ENCODE measurements around the gene EGF.
"Not testable (repeated sequence)": the region's sequence is repeated elsewhere in the genome, so short reads cannot be mapped to it uniquely, and the experiment has no call there.

Gene EGF

GRCh38 chr4:109873791-109874514, 38.7 kb upstream of the EGF start:
- DNase-seq: no peak
- TF ChIP-seq CTCF (IDR thresholded peaks at IDR 0.05; ENCODE audit: low read depth, low read length, missing control alignments): no peak

GRCh38 chr4:109875106-109875505, 37.6 kb upstream of the EGF start:
- DNase-seq: no peak
- Histone ChIP-seq H3K36me3 (replicated peaks) (no peaks in the 10 kb centered on the region), H3K4me3 (ENCODE audit: low read depth, low read length) (no peak overlapping the region), H3K27me3 (replicated peaks) (no peaks in the 10 kb centered on the region), H3K27ac (no peak overlapping the region)
- in situ Hi-C loops (cut with HindIII; ENCODE audit: low pct_ligation_motif_present, low sequenced_read_pairs): no loop called here
- TF ChIP-seq CTCF (IDR thresholded peaks at IDR 0.05; ENCODE audit: low read depth, low read length, missing control alignments): no peak

More at GRCh38 chr4:109873791-109874514, 38.7 kb upstream of the EGF start:
- H3K4me3 ChIP-seq (ENCODE audit: low read depth, low read length): no peak overlapping the region
- H3K27me3 ChIP-seq (replicated peaks): no peaks in the 10 kb centered on the region
- H3K36me3 ChIP-seq (replicated peaks): no peaks in the 10 kb centered on the region
- H3K27ac ChIP-seq: no peak overlapping the region
- in situ Hi-C loops (cut with HindIII; ENCODE audit: low pct_ligation_motif_present, low sequenced_read_pairs): no loop called here

- DNase-seq; H3K36me3 ChIP-seq (replicated peaks); in situ Hi-C loops (cut with HindIII; ENCODE audit: low pct_ligation_motif_present, low sequenced_read_pairs); H3K4me3 ChIP-seq (ENCODE audit: low read depth, low read length); H3K27ac ChIP-seq; H3K27me3 ChIP-seq (replicated peaks): not testable (repeated sequence)
Measured at GRCh38 chr4:109875553-109875952, 37.1 kb upstream of the EGF start.

- in situ Hi-C loops (cut with HindIII; ENCODE audit: low pct_ligation_motif_present, low sequenced_read_pairs): no loop called here
Measured at GRCh38 chr4:109876634-109877265, 35.9 kb upstream of the EGF start.

GRCh38 chr4:109877400-109877799, 35.3 kb upstream of the EGF start:
- no peak for DNase-seq
- Histone ChIP-seq H3K27ac (no peak overlapping the region), H3K27me3 (replicated peaks) (no peaks in the 10 kb centered on the region), H3K4me3 (ENCODE audit: low read depth, low read length) (no peak overlapping the region), H3K36me3 (replicated peaks) (no peaks in the 10 kb centered on the region)
- in situ Hi-C loops (cut with HindIII; ENCODE audit: low pct_ligation_motif_present, low sequenced_read_pairs): no loop called here
- TF ChIP-seq CTCF (IDR thresholded peaks at IDR 0.05; ENCODE audit: low read depth, low read length, missing control alignments): no peak

More at GRCh38 chr4:109876634-109877265, 35.9 kb upstream of the EGF start:
- TF ChIP-seq CTCF (IDR thresholded peaks at IDR 0.05; ENCODE audit: low read depth, low read length, missing control alignments): no peak
- Histone ChIP-seq H3K4me3 (ENCODE audit: low read depth, low read length) (no peak overlapping the region), H3K36me3 (replicated peaks) (no peaks in the 10 kb centered on the region), H3K27ac (no peak overlapping the region), H3K27me3 (replicated peaks) (no peaks in the 10 kb centered on the region)
- DNase-seq: no peak

- no peak overlapping the region for H3K4me3 ChIP-seq (ENCODE audit: low read depth, low read length)
- H3K27ac ChIP-seq: no peak overlapping the region
- H3K36me3 ChIP-seq (replicated peaks): no peaks in the 10 kb centered on the region
- no peak for DNase-seq
- TF ChIP-seq CTCF (IDR thresholded peaks at IDR 0.05; ENCODE audit: low read depth, low read length, missing control alignments): no peak
- in situ Hi-C loops (cut with HindIII; ENCODE audit: low pct_ligation_motif_present, low sequenced_read_pairs): no loop called here
- no peaks in the 10 kb centered on the region for H3K27me3 ChIP-seq (replicated peaks)
Measured at GRCh38 chr4:109878355-109878754, 34.3 kb upstream of the EGF start.

Measured in brain microvascular endothelial cell (primary cell).